Activated naive CD4-positive, alpha-beta T cell treated with anti-CD3 and anti-CD28 coated beads, Interleukin-2, amount 50 U/mL, for 24 hours (primary cell): ENCODE results near the gene TEX26.

Experiments
- H3K27ac Mint-ChIP-seq: one replicate; pipeline ENCODE4 v1.8.0; 2021; ENCODE audit warnings: mild to moderate bottlenecking, mixed read lengths
- H3K27me3 Mint-ChIP-seq: one replicate; pipeline ENCODE4 v1.8.0; 2021; ENCODE audit warnings: mixed read lengths
- H3K36me3 Mint-ChIP-seq: one replicate; pipeline ENCODE4 v1.8.0; 2021; ENCODE audit warnings: mixed read lengths
- H3K4me1 Mint-ChIP-seq: one replicate; pipeline ENCODE4 v1.8.0; 2021; ENCODE audit warnings: mixed read lengths
- H3K4me3 Mint-ChIP-seq: one replicate; pipeline ENCODE4 v1.8.0; 2021; ENCODE audit warnings: mild to moderate bottlenecking, mixed read lengths
- H3K9me3 Mint-ChIP-seq: one replicate; pipeline ENCODE4 v1.8.0; 2021; ENCODE audit warnings: mixed read lengths

TEX26 gene

GRCh38 chr13:30932481-30933353 is at the start of gene TEX26:
TEX26 (plus strand) TSS chr13:30932656; CDS start chr13:30932716, 60 bp downstream.
- H3K27ac Mint-ChIP-seq = no peak within 1 kb of the TSS
- H3K27me3 Mint-ChIP-seq = peaks cover 13% of the 10 kb centered on the region
- H3K36me3 Mint-ChIP-seq = no peaks in the 10 kb centered on the region
- no peak within 1 kb of the TSS for H3K4me3 Mint-ChIP-seq
- H3K9me3 Mint-ChIP-seq = peaks cover 7% of the 10 kb centered on the region
- H3K4me1 Mint-ChIP-seq = no peaks in the 10 kb centered on the region

DNA sequence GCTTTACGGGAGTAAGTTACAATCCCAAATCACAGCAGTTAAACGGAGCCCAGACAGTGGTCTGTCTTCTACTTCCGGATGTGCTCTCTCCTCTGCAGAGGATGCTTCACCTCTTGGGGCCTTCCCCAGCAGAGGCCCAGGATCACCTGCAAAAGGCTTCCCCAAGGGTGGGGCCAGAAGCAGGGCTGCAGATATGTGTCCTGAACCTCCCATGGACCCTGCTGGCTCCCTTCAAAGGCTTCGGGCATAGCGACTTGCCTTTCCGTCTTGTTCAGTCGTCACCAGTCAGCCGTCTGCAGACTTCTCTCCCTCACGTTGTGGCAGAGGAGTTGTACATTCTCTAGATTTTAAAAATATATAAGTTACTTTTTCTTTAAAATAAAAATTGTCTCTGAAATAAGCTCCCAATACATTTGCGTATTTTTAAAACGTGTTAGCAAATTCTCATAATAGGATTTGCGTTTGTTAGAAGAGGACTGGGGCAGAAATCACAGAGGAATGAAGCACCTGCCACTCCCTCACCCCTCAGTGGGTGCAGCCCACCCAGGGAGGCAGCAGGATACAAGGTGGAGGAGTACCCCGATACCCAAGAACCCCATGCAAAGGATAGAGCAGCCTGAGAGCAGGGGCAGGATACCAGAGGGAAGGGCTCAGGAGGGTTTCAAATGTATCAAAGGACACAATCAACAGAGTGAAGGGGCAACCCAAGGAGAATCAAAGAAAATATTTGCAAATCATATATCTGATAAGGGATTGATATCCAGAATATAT is 49.3 kb upstream of the TEX26 start:
- Mint-ChIP-seq H3K9me3 (no peaks in the 10 kb centered on the region), H3K4me1 (peaks cover 7% of the 10 kb centered on the region), H3K36me3 (peaks cover 2% of the 10 kb centered on the region), H3K27me3 (peaks cover 6% of the 10 kb centered on the region), H3K4me3 (peak overlapping the region; percentile 3), H3K27ac (no peak overlapping the region)

DNA sequence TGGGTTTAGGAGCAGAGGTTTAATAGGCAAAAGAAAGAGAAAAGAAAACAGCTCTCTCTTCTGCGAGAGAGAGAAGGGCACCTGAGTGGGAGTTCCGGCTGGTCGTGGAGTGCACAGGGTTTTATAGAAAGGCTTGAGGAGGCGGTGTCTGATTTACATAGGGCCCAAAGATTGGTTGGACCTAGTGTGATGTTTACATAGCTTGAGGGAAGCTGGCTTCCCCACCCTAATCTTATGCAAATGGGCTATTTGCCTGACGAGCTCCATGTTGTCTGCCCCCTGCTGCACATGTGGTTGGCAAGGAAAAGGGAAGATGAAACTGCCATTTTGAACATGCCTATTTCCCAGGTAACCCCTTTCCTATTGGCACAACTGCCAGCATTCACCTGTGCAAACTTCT is 47.9 kb upstream of the TEX26 start:
- Mint-ChIP-seq H3K27ac (no peak overlapping the region), H3K4me3 (no peak overlapping the region), H3K4me1 (peaks cover 7% of the 10 kb centered on the region)

GRCh38 chr13:30889196-30889690 is 43.2 kb upstream of the TEX26 start:
- Mint-ChIP-seq H3K27me3 (peaks cover 10% of the 10 kb centered on the region), H3K36me3 (peaks cover 2% of the 10 kb centered on the region), H3K9me3 (peaks cover 5% of the 10 kb centered on the region), H3K4me3 (no peak overlapping the region), H3K27ac (no peak overlapping the region), H3K4me1 (peaks cover 7% of the 10 kb centered on the region)

More for the DNA sequence above, 47.9 kb upstream of the TEX26 start:
- Mint-ChIP-seq H3K9me3 (peaks cover 2% of the 10 kb centered on the region), H3K27me3 (peaks cover 6% of the 10 kb centered on the region), H3K36me3 (peaks cover 3% of the 10 kb centered on the region)

- peaks cover 5% of the 10 kb centered on the region for H3K9me3 Mint-ChIP-seq
- H3K36me3 Mint-ChIP-seq = peaks cover 2% of the 10 kb centered on the region
- no peak overlapping the region for H3K4me3 Mint-ChIP-seq
- no peak overlapping the region for H3K27ac Mint-ChIP-seq
- no peaks in the 10 kb centered on the region for H3K4me1 Mint-ChIP-seq
- H3K27me3 Mint-ChIP-seq = peaks cover 12% of the 10 kb centered on the region
Observed at GRCh38 chr13:30892966-30893365, 39.5 kb upstream of the TEX26 start.

DNA sequence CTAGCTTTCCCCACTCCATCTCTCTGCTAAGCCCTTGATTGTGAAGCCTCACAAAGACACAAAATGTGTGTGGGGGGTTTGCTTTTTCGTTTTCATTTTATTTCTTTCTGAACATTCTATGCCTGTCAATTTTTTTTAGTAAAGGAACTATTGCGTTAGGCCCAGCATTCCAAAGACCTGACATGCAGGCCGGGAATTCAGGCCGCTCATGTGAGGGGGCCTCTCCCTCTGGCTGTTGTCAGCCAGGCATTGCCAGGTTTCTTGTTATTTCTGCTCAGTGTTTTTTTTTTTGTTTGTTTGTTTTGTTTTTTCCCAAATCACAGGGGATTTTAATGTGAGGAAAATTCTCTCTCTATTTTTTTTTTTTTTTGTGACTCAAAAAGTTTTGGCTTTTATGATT is 36.7 kb upstream of the TEX26 start:
- no peak overlapping the region for H3K4me3 Mint-ChIP-seq
- H3K9me3 Mint-ChIP-seq = no peaks in the 10 kb centered on the region
- H3K27me3 Mint-ChIP-seq = peaks cover 12% of the 10 kb centered on the region
- H3K27ac Mint-ChIP-seq = no peak overlapping the region
- no peaks in the 10 kb centered on the region for H3K36me3 Mint-ChIP-seq
- H3K4me1 Mint-ChIP-seq = peaks cover 8% of the 10 kb centered on the region

- Mint-ChIP-seq H3K36me3 (no peaks in the 10 kb centered on the region), H3K27me3 (peaks cover 9% of the 10 kb centered on the region), H3K27ac (no peak overlapping the region), H3K4me1 (peaks cover 8% of the 10 kb centered on the region), H3K4me3 (no peak overlapping the region), H3K9me3 (no peaks in the 10 kb centered on the region)
Observed at GRCh38 chr13:30898070-30898469, 34.4 kb upstream of the TEX26 start.

GRCh38 chr13:30898678-30899241 is 33.7 kb upstream of the TEX26 start:
- Mint-ChIP-seq H3K27ac (no peak overlapping the region), H3K9me3 (no peaks in the 10 kb centered on the region), H3K27me3 (peaks cover 9% of the 10 kb centered on the region), H3K4me1 (peaks cover 8% of the 10 kb centered on the region), H3K36me3 (no peaks in the 10 kb centered on the region), H3K4me3 (no peak overlapping the region)

DNA sequence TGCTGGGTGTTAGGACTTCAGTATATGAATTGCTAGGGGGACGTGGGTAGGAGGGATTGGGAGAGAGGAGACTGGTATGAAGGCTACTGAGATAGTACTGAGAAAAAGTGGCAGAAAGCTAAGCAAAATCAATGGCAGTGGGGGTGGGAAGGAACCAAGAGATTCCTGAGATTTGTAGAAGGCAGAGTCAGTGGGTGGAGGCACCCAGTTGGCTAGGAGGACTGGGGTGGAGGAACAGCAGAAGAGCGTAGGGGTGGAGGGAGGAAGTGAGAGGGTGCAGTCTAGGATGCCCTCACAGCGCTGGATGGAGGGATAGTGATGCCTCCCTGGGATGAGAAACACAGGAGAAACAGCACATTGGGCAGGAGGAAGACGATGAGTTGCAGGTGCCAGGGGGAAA is 32.0 kb upstream of the TEX26 start:
- Mint-ChIP-seq H3K27ac (no peak overlapping the region), H3K27me3 (peaks cover 17% of the 10 kb centered on the region), H3K9me3 (no peaks in the 10 kb centered on the region), H3K4me1 (peaks cover 12% of the 10 kb centered on the region), H3K4me3 (no peak overlapping the region), H3K36me3 (no peaks in the 10 kb centered on the region)

GRCh38 chr13:30900952-30901749 is 31.3 kb upstream of the TEX26 start:
- peaks cover 15% of the 10 kb centered on the region for H3K4me1 Mint-ChIP-seq
- H3K4me3 Mint-ChIP-seq = no peak overlapping the region
- no peaks in the 10 kb centered on the region for H3K36me3 Mint-ChIP-seq
- H3K9me3 Mint-ChIP-seq = no peaks in the 10 kb centered on the region
- no peak overlapping the region for H3K27ac Mint-ChIP-seq
- peaks cover 20% of the 10 kb centered on the region for H3K27me3 Mint-ChIP-seq

GRCh38 chr13:30904043-30904442 is 28.4 kb upstream of the TEX26 start:
- peaks cover 16% of the 10 kb centered on the region for H3K4me1 Mint-ChIP-seq
- no peaks in the 10 kb centered on the region for H3K36me3 Mint-ChIP-seq
- no peaks in the 10 kb centered on the region for H3K9me3 Mint-ChIP-seq
- H3K27ac Mint-ChIP-seq = no peak overlapping the region
- peaks cover 33% of the 10 kb centered on the region for H3K27me3 Mint-ChIP-seq
- no peak overlapping the region for H3K4me3 Mint-ChIP-seq

DNA sequence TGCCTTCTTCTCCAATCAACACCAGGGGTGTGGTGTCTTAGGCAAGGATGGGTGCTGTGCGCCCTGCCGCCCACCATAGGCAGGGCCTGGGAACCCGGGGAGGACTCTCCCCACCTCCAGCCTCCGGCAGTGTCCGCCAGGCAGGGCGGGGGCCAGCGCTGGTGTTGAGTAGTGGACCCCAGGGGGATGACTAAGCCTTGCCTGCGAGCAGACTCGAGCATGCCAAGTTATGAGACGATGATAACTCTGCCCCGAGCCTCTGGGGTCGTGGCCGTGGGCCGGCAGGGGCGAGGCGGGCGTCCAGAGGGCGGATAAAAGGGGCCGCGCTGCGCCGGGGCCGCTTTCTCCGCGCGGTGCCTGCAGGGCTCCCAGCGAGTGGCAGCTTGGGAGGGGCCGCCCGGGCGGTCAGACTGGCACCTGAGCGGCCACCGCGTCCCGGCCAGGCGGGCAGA is 26.5 kb upstream of the TEX26 start, which contains the start of gene MEDAG:
TSS of gene MEDAG (plus strand) at position 340 of the 452 bp plus-strand sequence. CDS start 245 bp downstream, outside the sequence.
- Mint-ChIP-seq H3K27me3 (peaks cover 34% of the 10 kb centered on the region), H3K27ac (peak within 1 kb of the TSS; percentile 8), H3K9me3 (no peaks in the 10 kb centered on the region), H3K4me3 (no peak within 1 kb of the TSS), H3K4me1 (peaks cover 12% of the 10 kb centered on the region), H3K36me3 (no peaks in the 10 kb centered on the region)

DNA sequence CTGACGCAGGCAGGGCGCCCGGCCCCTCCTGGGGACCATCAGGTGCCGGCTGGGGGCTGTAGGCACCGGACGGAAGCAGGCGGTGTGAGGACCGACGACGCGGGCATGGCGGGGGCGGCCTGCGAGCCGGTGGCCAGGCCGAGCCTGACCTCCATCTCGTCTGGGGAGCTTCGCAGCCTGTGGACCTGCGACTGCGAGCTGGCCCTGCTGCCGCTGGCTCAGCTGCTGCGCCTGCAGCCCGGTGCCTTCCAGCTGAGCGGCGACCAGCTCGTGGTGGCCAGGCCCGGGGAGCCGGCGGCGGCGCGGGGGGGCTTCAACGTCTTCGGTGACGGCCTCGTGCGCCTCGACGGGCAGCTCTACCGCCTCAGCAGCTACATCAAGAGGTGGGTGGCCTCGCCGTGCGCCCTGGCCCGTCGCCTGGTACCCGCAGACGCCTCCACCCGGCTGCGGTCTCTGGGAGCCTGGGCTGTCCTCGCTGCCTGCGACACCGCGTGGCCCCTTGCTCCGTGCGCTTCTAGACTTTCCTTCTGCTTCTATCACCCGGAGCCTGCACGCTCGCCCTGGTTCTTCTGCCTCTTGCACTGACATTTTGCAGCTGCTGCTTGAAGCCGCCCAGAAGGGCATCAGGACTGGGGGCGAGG is 25.9 kb upstream of the TEX26 start:
- H3K4me1 Mint-ChIP-seq = peaks cover 12% of the 10 kb centered on the region
- no peaks in the 10 kb centered on the region for H3K9me3 Mint-ChIP-seq
- peaks cover 32% of the 10 kb centered on the region for H3K27me3 Mint-ChIP-seq
- H3K27ac Mint-ChIP-seq = no peak overlapping the region
- H3K4me3 Mint-ChIP-seq = no peak overlapping the region
- H3K36me3 Mint-ChIP-seq = no peaks in the 10 kb centered on the region

DNA sequence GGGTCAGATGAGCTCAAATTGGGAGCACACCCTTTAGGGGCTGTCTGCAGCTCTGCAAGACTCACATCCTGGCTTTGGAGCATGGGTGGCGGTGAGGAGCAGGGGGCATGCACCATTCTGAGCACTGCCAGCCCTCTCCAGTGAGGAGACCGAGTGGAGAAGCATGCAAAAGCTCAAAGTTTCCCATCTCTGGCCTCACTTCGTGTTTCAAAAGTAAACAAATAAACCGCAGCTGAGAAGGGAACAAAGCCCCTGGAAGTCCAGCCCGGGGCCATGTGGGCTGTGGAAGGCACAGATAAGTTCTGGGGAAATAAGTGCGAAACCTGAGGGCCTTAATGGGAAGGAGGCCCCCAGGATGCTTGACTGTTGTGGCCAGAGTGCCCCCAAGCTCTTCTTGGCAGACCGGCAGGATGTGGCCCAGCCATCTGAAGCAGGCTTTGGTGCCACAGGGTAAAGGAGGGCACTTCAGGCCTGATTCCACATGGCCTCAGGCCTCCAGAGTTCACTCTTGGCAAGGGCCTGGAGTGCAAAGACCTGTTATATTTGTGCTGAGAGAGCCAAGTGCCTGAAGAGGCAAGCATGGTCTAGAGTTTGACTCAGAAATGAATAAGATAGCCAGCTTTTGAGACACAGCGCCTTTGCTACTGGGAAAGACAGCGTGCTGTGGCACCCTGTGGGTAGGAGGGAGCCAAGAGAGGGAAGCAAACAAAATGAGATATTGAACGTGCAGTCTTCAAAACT is 25.2 kb upstream of the TEX26 start:
- Mint-ChIP-seq H3K27me3 (peaks cover 32% of the 10 kb centered on the region), H3K9me3 (no peaks in the 10 kb centered on the region)

More for the DNA sequence above, 25.2 kb upstream of the TEX26 start:
- Mint-ChIP-seq H3K4me1 (peaks cover 12% of the 10 kb centered on the region), H3K27ac (no peak overlapping the region), H3K4me3 (no peak overlapping the region), H3K36me3 (no peaks in the 10 kb centered on the region)
